CD14-positive monocyte (primary cell): ENCODE measurements around the gene SPAG9. TPM values are rescaled to one million over a fixed set of nuclear protein-coding genes. Genes with fewer than 3 reads are reported as not detected.
A peak's percentile ranks its signal among the peaks of the same experiment; 100 is the strongest.

Source experiments
- DNase-seq, 3 donors: peaks; one replicate each; pipeline ENCODE4 v3.0.0-alpha.2; 2011 to 2022
- H2AFZ ChIP-seq: 2 replicates; pipeline ENCODE4 v1.6.0; 2012; ENCODE audit warnings: mild to moderate bottlenecking, low read depth, low read length, inconsistent platforms; ENCODE audit not compliant: insufficient read depth, poor library complexity, severe bottlenecking
- H3K27ac ChIP-seq, 2 donors: 1 replicate in 1 of 2; 2 replicates in 1 of 2; pipeline ENCODE4 v1.5.1; 2012 to 2013; ENCODE audit warnings: low read length in 2 of 2, control low read depth in 1 of 2, inconsistent platforms in 1 of 2, low read depth in 1 of 2, mild to moderate bottlenecking in 1 of 2
- H3K27me3 ChIP-seq, 2 donors: one replicate each; pipeline versions ENCODE4 v1.6.0 to v1.6.1; 2011 to 2013; ENCODE audit warnings: low read length in 2 of 2; ENCODE audit not compliant: control insufficient read depth in 2 of 2, insufficient read depth in 2 of 2
- H3K36me3 ChIP-seq, 2 donors: replicated peaks in 1 of 2; 1 replicate in 1 of 2; 2 replicates in 1 of 2; pipeline versions ENCODE4 v1.5.1 to v1.6.1; 2012 to 2013; ENCODE audit warnings: low read length in 2 of 2, control low read depth in 1 of 2, inconsistent platforms in 1 of 2, mild to moderate bottlenecking in 1 of 2; ENCODE audit not compliant: insufficient read depth in 2 of 2, control insufficient read depth in 1 of 2
- H3K4me1 ChIP-seq, 2 donors: 1 replicate in 1 of 2; 2 replicates in 1 of 2; pipeline versions ENCODE4 v1.5.1 to v1.6.1; 2012 to 2013; ENCODE audit warnings: low read length in 2 of 2, control low read depth in 1 of 2, inconsistent platforms in 1 of 2, mild to moderate bottlenecking in 1 of 2, moderate library complexity in 1 of 2; ENCODE audit not compliant: insufficient read depth in 2 of 2, control insufficient read depth in 1 of 2
- H3K4me2 ChIP-seq: replicated peaks from 2 replicates; pipeline ENCODE3; 2012; ENCODE audit warnings: low read length, moderate library complexity, mild to moderate bottlenecking; ENCODE audit not compliant: poor library complexity, severe bottlenecking; ENCODE audit errors: extremely low read depth
- H3K4me3 ChIP-seq, 3 experiments: fragments of 200-600 bp in 1 of 3; sonication (generic) in 1 of 3; replicated peaks in 1 of 3; 1 replicate in 2 of 3; 2 replicates in 1 of 3; pipeline ENCODE4 v1.5.1; 2011 to 2013; ENCODE audit warnings: low read length in 3 of 3, mild to moderate bottlenecking in 3 of 3, control low read depth in 2 of 3, low read depth in 2 of 3, inconsistent platforms in 1 of 3, moderate library complexity in 1 of 3
- H3K79me2 ChIP-seq: 2 replicates; pipeline ENCODE4 v1.6.0; 2012; ENCODE audit warnings: mild to moderate bottlenecking, control low read depth, inconsistent platforms, low read length, moderate library complexity; ENCODE audit not compliant: insufficient read depth
- H3K9ac ChIP-seq: 2 replicates; pipeline ENCODE4 v1.6.0; 2017; ENCODE audit warnings: low read length, mild to moderate bottlenecking; ENCODE audit not compliant: insufficient read depth, poor library complexity, severe bottlenecking
- H3K9me3 ChIP-seq, 2 donors: replicated peaks in 1 of 2; 1 replicate in 1 of 2; 2 replicates in 1 of 2; pipeline versions ENCODE4 v1.5.1 to v1.6.1; 2012 to 2013; ENCODE audit warnings: low read length in 2 of 2, control low read depth in 1 of 2; ENCODE audit not compliant: control insufficient read depth in 1 of 2, insufficient read depth in 1 of 2
- H4K20me1 ChIP-seq: 2 replicates; pipeline ENCODE4 v1.6.0; 2012; ENCODE audit warnings: mild to moderate bottlenecking, low read length, control low read depth, moderate library complexity; ENCODE audit not compliant: insufficient read depth
- H3K27ac Mint-ChIP-seq, 7 donors: one replicate each; pipeline ENCODE4 v1.8.0; 2020; ENCODE audit warnings: mild to moderate bottlenecking in 7 of 7, mixed read lengths in 7 of 7, moderate library complexity in 6 of 7, inconsistent platforms in 2 of 7
- H3K27me3 Mint-ChIP-seq, 3 donors: one replicate each; pipeline ENCODE4 v1.8.0; 2021 to 2022; ENCODE audit warnings: low read depth in 3 of 3, mild to moderate bottlenecking in 3 of 3, mixed read lengths in 3 of 3, moderate library complexity in 3 of 3, inconsistent platforms in 1 of 3
- H3K36me3 Mint-ChIP-seq, 2 donors: one replicate each; pipeline ENCODE4 v1.8.0; 2020; ENCODE audit warnings: mixed read lengths in 2 of 2, inconsistent platforms in 1 of 2, mild to moderate bottlenecking in 1 of 2
- H3K4me1 Mint-ChIP-seq: one replicate; pipeline ENCODE4 v1.8.0; 2020; ENCODE audit warnings: mild to moderate bottlenecking, mixed read lengths
- H3K4me3 Mint-ChIP-seq, 2 donors: one replicate each; pipeline ENCODE4 v1.8.0; 2020; ENCODE audit warnings: mild to moderate bottlenecking in 2 of 2, mixed read lengths in 2 of 2, moderate library complexity in 1 of 2
- H3K9me3 Mint-ChIP-seq, 7 donors: one replicate each; pipeline ENCODE4 v1.8.0; 2020 to 2022; ENCODE audit warnings: mixed read lengths in 7 of 7, mild to moderate bottlenecking in 6 of 7, moderate library complexity in 6 of 7, inconsistent platforms in 2 of 7
- CTCF ChIP-seq: fragments of 200-600 bp; IDR thresholded peaks from one replicate; pipeline ENCODE4 v1.8.0; 2022; ENCODE audit warnings: antibody characterized with exemption, mild to moderate bottlenecking
- WGBS: methylation state at CpG from one replicate; pipeline ENCODE4 v1.1.5; 2013; ENCODE audit warnings: missing lambda C conversion rate; ENCODE audit not compliant: insufficient coverage; 5-methylcytosine and 5-hydroxymethylcytosine counted together
- intact Hi-C, 2 donors: fragments of 100-400 bp; cut with micrococcal nuclease; formaldehyde crosslinking; loops; one replicate each; pipeline versions ENCODE4 v1.15.0 to v1.15.1; 2023
- polyA plus RNA-seq, 3 donors: library from polyadenylated mRNA; depleted of rRNA in 1 of 3; unstranded in 2 of 3; stranded (reverse) in 1 of 3; fragments of 300-500 nt in 2 of 3; fragments of >200 nt in 1 of 3; fragmentation: Illumina TruSeq in 2 of 3; gene quantifications; 1 replicate in 2 of 3; 2 replicates in 1 of 3; pipeline ENCODE4 v1.2.3, GENCODE V29; 2012 to 2021

The SPAG9 gene
- polyA plus RNA-seq, 3 donors, result 4.9 to 33.1 (median 8.5) TPM

GRCh38 chr17:51118330-51119195 lies 2.1 kb downstream of the SPAG9 start:
- Histone ChIP-seq H4K20me1 (peaks cover 66% of the 10 kb centered on the region), H3K9me3 (no peaks in the 10 kb centered on the region), H3K79me2 (peaks cover 70% of the 10 kb centered on the region), H3K4me3 (peak overlapping the region in 2 of 3 experiments; percentile 98 to 99), H3K9ac (no peak overlapping the region), H2AFZ (no peak overlapping the region), H3K36me3 (no peaks in the 10 kb centered on the region), H3K4me2 (peak overlapping the region; percentile 87), H3K27ac (no peak overlapping the region), H3K4me1 (peaks cover 27 to 29% of the 10 kb centered on the region in 2 donors), H3K27me3 (no peaks in the 10 kb centered on the region)
- 55% methylated on average over 7 of the region's 14 CpGs for WGBS
- Mint-ChIP-seq H3K27ac (peak overlapping the region in 5 of 7 donors; percentile 21 to 99 (median 68)), H3K36me3 (peaks cover 4 to 16% of the 10 kb centered on the region in 2 donors), H3K4me1 (peaks cover 63% of the 10 kb centered on the region), H3K4me3 (peak overlapping the region; percentile 91 to 97), H3K27me3 (no peaks in the 10 kb centered on the region), H3K9me3 (no peaks in the 10 kb centered on the region)
- intact Hi-C loops, result loop anchor here in 1 of 2 donors (10.0 kb wide), 1 partner anchor 54 kb away; no protein-coding TSS in a partner anchor
- TF ChIP-seq CTCF, result no peak
- peak; percentile 14 to 25 (median 16) for DNase-seq

GRCh38 chr17:51115179-51115578 lies 5.5 kb downstream of the SPAG9 start:
- peaks cover 30 to 34% of the 10 kb centered on the region in 2 donors for H3K4me1 ChIP-seq
- intact Hi-C loops, result loop anchor here in 1 of 2 donors (10.0 kb wide), 1 partner anchor 50 kb away; no protein-coding TSS in a partner anchor

More at GRCh38 chr17:51115179-51115578, 5.5 kb downstream of the SPAG9 start:
- no CpG with 5 or more reads among the region's 4 CpGs for WGBS
- DNase-seq, result no peak
- Mint-ChIP-seq H3K4me3 (no peak overlapping the region), H3K27ac (peak overlapping the region in 5 of 7 donors; percentile 22 to 58 (median 48)), H3K4me1 (peaks cover 60% of the 10 kb centered on the region), H3K36me3 (peaks cover 9 to 27% of the 10 kb centered on the region in 2 donors), H3K27me3 (no peaks in the 10 kb centered on the region), H3K9me3 (no peaks in the 10 kb centered on the region)
- Histone ChIP-seq H3K27me3 (no peaks in the 10 kb centered on the region), H3K4me2 (no peak overlapping the region), H3K9me3 (no peaks in the 10 kb centered on the region), H3K4me3 (no peak overlapping the region), H4K20me1 (peaks cover 100% of the 10 kb centered on the region), H3K9ac (no peak overlapping the region), H3K36me3 (peaks cover 0 to 2% of the 10 kb centered on the region in 2 donors), H3K79me2 (peaks cover 100% of the 10 kb centered on the region), H2AFZ (no peak overlapping the region), H3K27ac (no peak overlapping the region)
- no peak for TF ChIP-seq CTCF
